Keratinocyte (primary cell): ENCODE results near the gene LTN1. TPM values are rescaled to one million over a fixed set of nuclear protein-coding genes. Genes with fewer than 3 reads are reported as not detected.
A peak's percentile ranks its signal among the peaks of the same experiment; 100 is the strongest.
"Not testable (repeated sequence)": the region's sequence is repeated elsewhere in the genome, so short reads cannot be mapped to it uniquely, and the experiment has no call there.

Source experiments
- DNase-seq: peaks from one replicate; pipeline ENCODE4 v3.0.0-alpha.2; 2011; ENCODE audit warnings: low read depth, missing footprints, low spot score
- FAIRE-seq: peaks from 2 replicates; lab custom pipeline; 2011; peaks lifted over from hg19 to GRCh38; lab: Jason Lieb, UNC
- H2AFZ ChIP-seq: 2 replicates; pipeline ENCODE4 v1.6.0; 2012; ENCODE audit warnings: low read length, control low read depth, inconsistent platforms; ENCODE audit not compliant: control insufficient read depth
- H3K27ac ChIP-seq: 2 replicates; pipeline ENCODE4 v1.5.1; 2011; ENCODE audit warnings: low read length; ENCODE audit not compliant: control insufficient read depth, insufficient read depth
- H3K27me3 ChIP-seq: 3 replicates; pipeline ENCODE4 v1.6.0; 2011; ENCODE audit warnings: low read length; ENCODE audit not compliant: control insufficient read depth, insufficient read depth; ENCODE audit errors: extremely low read depth
- H3K36me3 ChIP-seq, 2 experiments: 2 replicates in 1 of 2; 3 replicates in 1 of 2; pipeline ENCODE4 v1.5.1; 2011; ENCODE audit warnings: low read length in 2 of 2, mild to moderate bottlenecking in 1 of 2; ENCODE audit not compliant: control insufficient read depth in 2 of 2, insufficient read depth in 2 of 2; ENCODE audit errors: extremely low read depth in 1 of 2
- H3K4me1 ChIP-seq: 3 replicates; pipeline ENCODE4 v1.5.1; 2011; ENCODE audit warnings: low read length; ENCODE audit not compliant: control insufficient read depth, insufficient read depth; ENCODE audit errors: extremely low read depth
- H3K4me2 ChIP-seq: 3 replicates; pipeline ENCODE4 v1.6.0; 2011; ENCODE audit warnings: low read depth, low read length; ENCODE audit not compliant: control insufficient read depth, insufficient read depth; ENCODE audit errors: extremely low read depth
- H3K4me3 ChIP-seq, 3 experiments: fragments of 200-600 bp in 1 of 3; sonication (generic) in 1 of 3; 2 replicates in 2 of 3; 3 replicates in 1 of 3; pipeline ENCODE4 v1.5.1; 2011 to 2016; ENCODE audit warnings: low read length in 3 of 3, mild to moderate bottlenecking in 3 of 3, control low read depth in 2 of 3, inconsistent platforms in 1 of 3, low read depth in 1 of 3, mixed read lengths in 1 of 3, mixed run types in 1 of 3, moderate library complexity in 1 of 3; ENCODE audit not compliant: control insufficient read depth in 2 of 3, insufficient read depth in 2 of 3; ENCODE audit errors: extremely low read depth in 1 of 3
- H3K79me2 ChIP-seq: 2 replicates; pipeline ENCODE4 v1.6.0; 2012; ENCODE audit warnings: low read length; ENCODE audit not compliant: control insufficient read depth, insufficient read depth
- H3K9ac ChIP-seq: 3 replicates; pipeline ENCODE4 v1.6.0; 2011; ENCODE audit warnings: low read length; ENCODE audit not compliant: control insufficient read depth, insufficient read depth; ENCODE audit errors: extremely low read depth
- H3K9me1 ChIP-seq: 3 replicates; pipeline ENCODE4 v1.6.0; 2011; ENCODE audit warnings: low read length; ENCODE audit not compliant: control insufficient read depth, insufficient read depth; ENCODE audit errors: extremely low read depth
- H3K9me3 ChIP-seq: 2 replicates; pipeline ENCODE4 v1.5.1; 2012; ENCODE audit warnings: low read depth, low read length; ENCODE audit not compliant: control insufficient read depth
- H4K20me1 ChIP-seq: 3 replicates; pipeline ENCODE4 v1.6.0; 2011; ENCODE audit warnings: low read length; ENCODE audit not compliant: control insufficient read depth, insufficient read depth; ENCODE audit errors: extremely low read depth
- EZH2 ChIP-seq: IDR thresholded peaks from one replicate; pipeline ENCODE4 v1.6.1; 2012; ENCODE audit warnings: inconsistent platforms, mild to moderate bottlenecking, low read length, moderate library complexity
- dilution Hi-C: fragments of 300-500 bp; cut with MboI; formaldehyde crosslinking; loops from one replicate; pipeline ENCODE4 v1.7.0; 2020; ENCODE audit warnings: low sequenced_read_pairs; ENCODE audit not compliant: extremely low pct_ligation_motif_present
- polyA plus RNA-seq, 5 experiments: library from polyadenylated mRNA; depleted of rRNA in 3 of 5; stranded (reverse) in 3 of 5; stranded (forward) in 1 of 5; unstranded in 1 of 5; fragments of >200 nt; gene quantifications; 1 replicate in 1 of 5; 2 replicates in 3 of 5; 3 replicates in 1 of 5; pipeline versions ENCODE4 v1.2.1 to v1.2.3, GENCODE V29; 2011 to 2012; ENCODE audit warnings: missing spikeins in 2 of 5, low read depth in 1 of 5, low replicate concordance in 1 of 5
- TF ChIP-seq, protein P1 (sequence below), 3 experiments: IDR thresholded peaks in 1 of 3; conservative IDR thresholded peaks in 1 of 3; optimal IDR thresholded peaks in 1 of 3; 2 replicates in 2 of 3; 3 replicates in 1 of 3; pipeline versions ENCODE3 to v1.5.1; 2011; ENCODE audit warnings: low read length in 3 of 3, mild to moderate bottlenecking in 3 of 3, moderate library complexity in 2 of 3, control low read depth in 1 of 3, inconsistent platforms in 1 of 3; ENCODE audit not compliant: insufficient read depth in 2 of 3; ENCODE audit errors: extremely low read depth in 1 of 3

Gene LTN1
- polyA plus RNA-seq, 1 donor (not counting 4 experiments of a cell fraction or from before 2014, with no cell fraction given) = 15.8 TPM

DNA sequence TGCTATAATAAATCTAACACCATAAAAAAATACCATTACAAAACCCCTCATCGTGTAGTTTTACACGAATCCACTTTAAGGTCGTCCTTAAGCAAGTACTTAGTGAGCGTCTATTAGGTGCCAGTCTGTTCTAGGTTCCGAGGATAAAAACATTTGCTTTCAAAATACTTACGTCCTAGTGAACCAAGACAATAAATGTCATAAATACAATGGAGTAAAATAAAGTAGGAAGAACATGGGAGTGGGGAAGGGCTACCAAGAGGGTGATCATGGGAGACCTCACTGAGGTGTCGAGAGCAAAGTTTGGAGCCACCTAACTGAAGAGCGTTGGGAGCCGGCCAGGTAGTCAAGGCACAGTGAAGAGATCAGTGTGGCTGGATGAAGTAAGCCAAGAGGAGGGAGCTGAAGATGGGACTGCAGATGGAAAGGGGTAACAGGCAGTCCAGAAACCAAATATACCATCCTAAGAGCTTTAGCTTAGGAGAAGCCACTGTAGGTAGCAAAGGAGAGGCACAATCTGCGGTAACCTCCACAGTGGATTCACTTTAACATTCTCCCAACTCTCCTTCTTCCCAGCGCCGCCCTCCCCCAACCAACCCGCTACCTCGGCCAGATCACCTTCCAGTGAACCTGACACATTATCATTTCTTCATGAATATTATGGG is 684 bp downstream of the LTN1 start:
- H4K20me1 ChIP-seq = no peaks in the 10 kb centered on the region
- H3K9ac ChIP-seq = peak overlapping the region; percentile 91
- DNase-seq (no peak), FAIRE-seq (no peak)
- H3K27me3 ChIP-seq = no peaks in the 10 kb centered on the region
- H3K9me1 ChIP-seq = no peaks in the 10 kb centered on the region
- TF ChIP-seq, protein P1, sequence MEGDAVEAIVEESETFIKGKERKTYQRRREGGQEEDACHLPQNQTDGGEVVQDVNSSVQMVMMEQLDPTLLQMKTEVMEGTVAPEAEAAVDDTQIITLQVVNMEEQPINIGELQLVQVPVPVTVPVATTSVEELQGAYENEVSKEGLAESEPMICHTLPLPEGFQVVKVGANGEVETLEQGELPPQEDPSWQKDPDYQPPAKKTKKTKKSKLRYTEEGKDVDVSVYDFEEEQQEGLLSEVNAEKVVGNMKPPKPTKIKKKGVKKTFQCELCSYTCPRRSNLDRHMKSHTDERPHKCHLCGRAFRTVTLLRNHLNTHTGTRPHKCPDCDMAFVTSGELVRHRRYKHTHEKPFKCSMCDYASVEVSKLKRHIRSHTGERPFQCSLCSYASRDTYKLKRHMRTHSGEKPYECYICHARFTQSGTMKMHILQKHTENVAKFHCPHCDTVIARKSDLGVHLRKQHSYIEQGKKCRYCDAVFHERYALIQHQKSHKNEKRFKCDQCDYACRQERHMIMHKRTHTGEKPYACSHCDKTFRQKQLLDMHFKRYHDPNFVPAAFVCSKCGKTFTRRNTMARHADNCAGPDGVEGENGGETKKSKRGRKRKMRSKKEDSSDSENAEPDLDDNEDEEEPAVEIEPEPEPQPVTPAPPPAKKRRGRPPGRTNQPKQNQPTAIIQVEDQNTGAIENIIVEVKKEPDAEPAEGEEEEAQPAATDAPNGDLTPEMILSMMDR (optimal IDR thresholded peaks at IDR 0.05 in 1 of 3, IDR thresholded peaks at IDR 0.05 in 1 of 3, conservative IDR thresholded peaks at IDR 0.05 in 1 of 3; ENCODE audit: extremely low read depth in 1 of 3, insufficient read depth in 2 of 3, low read length in 3 of 3) = no peak
- TF ChIP-seq EZH2 = no peak
- peak overlapping the region; percentile 81 for H3K27ac ChIP-seq
- H3K36me3 ChIP-seq = peaks cover 0 to 6% of the 10 kb centered on the region in 2 experiments
- peaks cover 19% of the 10 kb centered on the region for H3K4me1 ChIP-seq
- H3K4me2 ChIP-seq = peak overlapping the region; percentile 99
- peaks cover 48% of the 10 kb centered on the region for H3K79me2 ChIP-seq
- no peaks in the 10 kb centered on the region for H3K9me3 ChIP-seq
- dilution Hi-C loops = no loop called here
- peak overlapping the region; percentile 87 to 95 (median 94) for H3K4me3 ChIP-seq
- H2AFZ ChIP-seq = peak overlapping the region; percentile 87

DNA sequence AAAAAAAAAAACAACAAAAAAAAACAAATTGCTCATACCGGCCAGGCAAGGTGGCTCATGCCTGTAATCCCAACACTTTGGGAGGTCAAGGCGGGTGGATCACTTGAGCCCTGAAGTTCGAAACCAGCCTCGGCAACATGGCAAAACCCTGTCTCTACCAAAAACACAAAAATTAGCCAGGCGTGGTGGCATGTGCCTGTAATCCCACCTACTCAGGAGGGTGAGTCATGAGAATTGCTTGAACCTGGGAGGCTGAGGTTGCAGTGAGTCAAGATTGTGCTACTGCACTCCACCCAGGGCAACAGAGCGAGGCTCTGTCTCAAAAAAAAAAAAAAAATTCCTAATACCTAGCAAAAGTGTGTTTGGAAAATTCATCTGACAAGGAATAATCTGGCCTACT is 4.5 kb downstream of the LTN1 start:
- FAIRE-seq = not testable (repeated sequence)
- peaks cover 48% of the 10 kb centered on the region for H3K79me2 ChIP-seq

DNA sequence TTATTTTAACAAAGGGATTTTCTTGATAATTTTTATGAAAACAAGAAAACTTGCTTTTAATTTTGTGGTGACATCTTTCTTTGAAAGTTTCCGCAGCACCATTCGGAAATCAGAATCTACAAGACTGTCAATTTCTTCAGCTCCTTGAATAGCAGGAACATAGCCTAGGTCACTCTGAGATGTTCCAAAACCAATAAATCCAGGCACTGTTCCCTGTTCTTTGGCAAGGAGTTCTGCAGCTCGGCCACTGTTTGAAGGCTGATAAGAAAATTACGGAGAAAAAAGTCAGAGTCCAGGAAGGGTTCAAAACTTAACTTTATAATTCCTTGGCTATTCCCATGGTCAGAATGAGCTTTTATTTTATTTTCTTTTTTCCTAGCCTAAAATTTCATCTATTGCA is 6.0 kb downstream of the LTN1 start:
- FAIRE-seq = no peak
- dilution Hi-C loops = no loop called here

More for the DNA sequence above, 4.5 kb downstream of the LTN1 start:
- H3K36me3 ChIP-seq, H3K27me3 ChIP-seq, H3K9ac ChIP-seq, H4K20me1 ChIP-seq, H3K9me1 ChIP-seq, dilution Hi-C loops, H3K4me3 ChIP-seq, H2AFZ ChIP-seq, H3K9me3 ChIP-seq: not testable (repeated sequence)
- peaks cover 15% of the 10 kb centered on the region for H3K4me1 ChIP-seq
- H3K27ac ChIP-seq = peak overlapping the region; percentile 64
- peak overlapping the region; percentile 58 for H3K4me2 ChIP-seq
- peak; percentile 21 for DNase-seq

More for the DNA sequence above, 6.0 kb downstream of the LTN1 start:
- Histone ChIP-seq H3K4me3 (no peak overlapping the region), H3K27ac (no peak overlapping the region), H3K79me2 (peaks cover 38% of the 10 kb centered on the region), H2AFZ (no peak overlapping the region), H3K9ac (no peak overlapping the region), H3K9me1 (no peaks in the 10 kb centered on the region), H3K27me3 (no peaks in the 10 kb centered on the region), H3K36me3 (peaks cover 11 to 14% of the 10 kb centered on the region in 2 experiments), H3K4me1 (peaks cover 14% of the 10 kb centered on the region), H3K9me3 (no peaks in the 10 kb centered on the region), H4K20me1 (no peaks in the 10 kb centered on the region), H3K4me2 (no peak overlapping the region)
- DNase-seq = no peak
- TF ChIP-seq, protein P1 (optimal IDR thresholded peaks at IDR 0.05 in 1 of 3, IDR thresholded peaks at IDR 0.05 in 1 of 3, conservative IDR thresholded peaks at IDR 0.05 in 1 of 3; ENCODE audit: extremely low read depth in 1 of 3, insufficient read depth in 2 of 3, low read length in 3 of 3) = no peak
- TF ChIP-seq EZH2 = no peak
